GM13976 (cell line): ENCODE data around the gene TMEM132E.

Source experiments
- DNase-seq: peaks from one replicate; pipeline ENCODE4 v3.0.0; 2012; ENCODE audit warnings: low spot score
- CTCF ChIP-seq: IDR thresholded peaks from 2 replicates; pipeline ENCODE4 v1.5.1; 2012; ENCODE audit warnings: borderline replicate concordance, mild to moderate bottlenecking; ENCODE audit not compliant: insufficient read depth; ENCODE audit errors: extremely low read depth, missing control alignments, control extremely low read depth
- in situ Hi-C: fragments of 300-500 bp; cut with MboI; formaldehyde crosslinking; loops from one replicate; pipeline ENCODE4 v1.12.0; 2022; ENCODE audit warnings: low sequenced_read_pairs, mixed read lengths, inconsistent platforms; ENCODE audit not compliant: unreplicated experiment

TMEM132E gene

GRCh38 chr17:34665819-34666763 is 86.7 kb downstream of the TMEM132E start:
- TF ChIP-seq CTCF, result no peak
- DNase-seq, result no peak
- in situ Hi-C loops, result no loop called here

- in situ Hi-C loops, result no loop called here
- no peak for TF ChIP-seq CTCF
- DNase-seq, result no peak
Measured at GRCh38 chr17:34667656-34668055, 88.3 kb downstream of the TMEM132E start.

- in situ Hi-C loops, result no loop called here
- no peak for DNase-seq
- no peak for TF ChIP-seq CTCF
Measured at GRCh38 chr17:34668206-34668605, 88.8 kb downstream of the TMEM132E start.

GRCh38 chr17:34669511-34669910 is 90.1 kb downstream of the TMEM132E start:
- in situ Hi-C loops, result no loop called here
- no peak for TF ChIP-seq CTCF
- no peak for DNase-seq

GRCh38 chr17:34670618-34671017 is 91.2 kb downstream of the TMEM132E start:
- no peak for DNase-seq
- no peak for TF ChIP-seq CTCF
- in situ Hi-C loops, result no loop called here

GRCh38 chr17:34671191-34671590 is 91.8 kb downstream of the TMEM132E start:
- no peak for DNase-seq
- TF ChIP-seq CTCF, result no peak
- in situ Hi-C loops, result no loop called here

- no peak for TF ChIP-seq CTCF
- in situ Hi-C loops, result no loop called here
- no peak for DNase-seq
Measured at GRCh38 chr17:34672176-34672785, 92.9 kb downstream of the TMEM132E start.
